ENCODE data around the gene SACS.

SACS gene

GRCh38 chr13:23383151-23383550, 50.4 kb downstream of the SACS start:
- Histone ChIP-seq H2AFZ (ENCODE audit: low read depth, low read length) (no peak overlapping the region), H3K9ac (ENCODE audit: low read depth, low read length) (no peak overlapping the region), H3K4me1 (ENCODE audit: insufficient read depth, low read length) (no peaks in the 10 kb centered on the region), H3K27me3 (ENCODE audit: insufficient read depth, low read length, poor library complexity) (peaks cover 6% of the 10 kb centered on the region), H3K4me3 (ENCODE audit: low read depth in 1 of 2, low read length in 2 of 2) (no peak overlapping the region), H3K36me3 (ENCODE audit: insufficient read depth, low read length) (no peaks in the 10 kb centered on the region), H3K79me2 (ENCODE audit: insufficient read depth, low read length) (no peaks in the 10 kb centered on the region), H3K9me3 (ENCODE audit: insufficient read depth, low read length, severe bottlenecking) (no peaks in the 10 kb centered on the region), H3K4me2 (ENCODE audit: insufficient read depth, low read length) (no peak overlapping the region), H4K20me1 (ENCODE audit: insufficient read depth, low read length) (no peaks in the 10 kb centered on the region), H3K27ac (ENCODE audit: low read length) (no peak overlapping the region)
- DNase-seq = no peak
- ATAC-seq (ENCODE audit: insufficient read depth, low read depth) = no peak
- TF ChIP-seq EZH2 (IDR thresholded peaks at IDR 0.05; ENCODE audit: borderline replicate concordance, low read depth, low read length, severe bottlenecking) (no peak), CTCF (IDR thresholded peaks at IDR 0.05; ENCODE audit: borderline replicate concordance, extremely low read depth, low read length, poor library complexity, severe bottlenecking) (no peak)

GRCh38 chr13:23381866-23382265, 51.6 kb downstream of the SACS start:
- Histone ChIP-seq H2AFZ (ENCODE audit: low read depth, low read length) (no peak overlapping the region), H3K4me3 (ENCODE audit: low read depth in 1 of 2, low read length in 2 of 2) (no peak overlapping the region), H3K4me1 (ENCODE audit: insufficient read depth, low read length) (no peaks in the 10 kb centered on the region), H3K79me2 (ENCODE audit: insufficient read depth, low read length) (no peaks in the 10 kb centered on the region), H3K9me3 (ENCODE audit: insufficient read depth, low read length, severe bottlenecking) (no peaks in the 10 kb centered on the region), H3K27ac (ENCODE audit: low read length) (no peak overlapping the region), H3K9ac (ENCODE audit: low read depth, low read length) (no peak overlapping the region), H4K20me1 (ENCODE audit: insufficient read depth, low read length) (no peaks in the 10 kb centered on the region), H3K36me3 (ENCODE audit: insufficient read depth, low read length) (no peaks in the 10 kb centered on the region), H3K4me2 (ENCODE audit: insufficient read depth, low read length) (no peak overlapping the region), H3K27me3 (ENCODE audit: insufficient read depth, low read length, poor library complexity) (peaks cover 6% of the 10 kb centered on the region)
- DNase-seq (no peak), ATAC-seq (ENCODE audit: insufficient read depth, low read depth) (no peak)
- no peak for TF ChIP-seq CTCF (IDR thresholded peaks at IDR 0.05; ENCODE audit: borderline replicate concordance, extremely low read depth, low read length, poor library complexity, severe bottlenecking)
- TF ChIP-seq EZH2 (IDR thresholded peaks at IDR 0.05; ENCODE audit: borderline replicate concordance, low read depth, low read length, severe bottlenecking) = no peak

GRCh38 chr13:23380534-23380933, 53.0 kb downstream of the SACS start:
- TF ChIP-seq EZH2 (IDR thresholded peaks at IDR 0.05; ENCODE audit: borderline replicate concordance, low read depth, low read length, severe bottlenecking) = no peak
- TF ChIP-seq CTCF (IDR thresholded peaks at IDR 0.05; ENCODE audit: borderline replicate concordance, extremely low read depth, low read length, poor library complexity, severe bottlenecking) = no peak
- ATAC-seq (ENCODE audit: insufficient read depth, low read depth) (no peak), DNase-seq (no peak)
- Histone ChIP-seq H3K9ac (ENCODE audit: low read depth, low read length) (no peak overlapping the region), H3K36me3 (ENCODE audit: insufficient read depth, low read length) (no peaks in the 10 kb centered on the region), H3K9me3 (ENCODE audit: insufficient read depth, low read length, severe bottlenecking) (no peaks in the 10 kb centered on the region), H3K27me3 (ENCODE audit: insufficient read depth, low read length, poor library complexity) (peaks cover 6% of the 10 kb centered on the region), H4K20me1 (ENCODE audit: insufficient read depth, low read length) (no peaks in the 10 kb centered on the region), H2AFZ (ENCODE audit: low read depth, low read length) (no peak overlapping the region), H3K4me3 (ENCODE audit: low read depth in 1 of 2, low read length in 2 of 2) (no peak overlapping the region), H3K79me2 (ENCODE audit: insufficient read depth, low read length) (no peaks in the 10 kb centered on the region), H3K4me1 (ENCODE audit: insufficient read depth, low read length) (peaks cover 6% of the 10 kb centered on the region), H3K4me2 (ENCODE audit: insufficient read depth, low read length) (no peak overlapping the region), H3K27ac (ENCODE audit: low read length) (no peak overlapping the region)
